ENCODE measurements around the gene LGI2.
"Not testable (repeated sequence)": the region's sequence is repeated elsewhere in the genome, so short reads cannot be mapped to it uniquely, and the experiment has no call there.

LGI2 gene

GRCh38 chr4:25028851-25029250 is 1.9 kb downstream of the LGI2 start:
- no peak for TF ChIP-seq CTCF (IDR thresholded peaks at IDR 0.05; ENCODE audit: insufficient read depth, missing control alignments)

GRCh38 chr4:25022766-25023165 is 8.0 kb downstream of the LGI2 start:
- TF ChIP-seq CTCF (IDR thresholded peaks at IDR 0.05; ENCODE audit: insufficient read depth, missing control alignments): no peak
- FAIRE-seq (peak; percentile 61), DNase-seq (ENCODE audit: insufficient read length, low spot score) (no peak)

More at GRCh38 chr4:25028851-25029250, 1.9 kb downstream of the LGI2 start:
- DNase-seq (ENCODE audit: insufficient read length, low spot score): no peak
- FAIRE-seq: no peak

GRCh38 chr4:25021216-25021615 is 9.5 kb downstream of the LGI2 start:
- FAIRE-seq: no peak

GRCh38 chr4:25020236-25020635 is 10.5 kb downstream of the LGI2 start:
- TF ChIP-seq CTCF (IDR thresholded peaks at IDR 0.05; ENCODE audit: insufficient read depth, missing control alignments): no peak
- FAIRE-seq (no peak), DNase-seq (ENCODE audit: insufficient read length, low spot score) (no peak)

More at GRCh38 chr4:25021216-25021615, 9.5 kb downstream of the LGI2 start:
- no peak for TF ChIP-seq CTCF (IDR thresholded peaks at IDR 0.05; ENCODE audit: insufficient read depth, missing control alignments)
- no peak for DNase-seq (ENCODE audit: insufficient read length, low spot score)

- no peak for TF ChIP-seq CTCF (IDR thresholded peaks at IDR 0.05; ENCODE audit: insufficient read depth, missing control alignments)
- FAIRE-seq: no peak
- no peak for DNase-seq (ENCODE audit: insufficient read length, low spot score)
These were observed 11.2 kb downstream of the LGI2 start for GRCh38 chr4:25019501-25019900.

- no peak for TF ChIP-seq CTCF (IDR thresholded peaks at IDR 0.05; ENCODE audit: insufficient read depth, missing control alignments)
- FAIRE-seq (no peak), DNase-seq (ENCODE audit: insufficient read length, low spot score) (no peak)
These were observed 15.7 kb downstream of the LGI2 start for GRCh38 chr4:25015012-25015411.

GRCh38 chr4:25014662-25014983 is 16.1 kb downstream of the LGI2 start:
- DNase-seq (ENCODE audit: insufficient read length, low spot score); FAIRE-seq: not testable (repeated sequence)
